ENCODE data around the gene CRAT.
"Not testable (repeated sequence)": the region's sequence is repeated elsewhere in the genome, so short reads cannot be mapped to it uniquely, and the experiment has no call there.

CRAT gene

DNA sequence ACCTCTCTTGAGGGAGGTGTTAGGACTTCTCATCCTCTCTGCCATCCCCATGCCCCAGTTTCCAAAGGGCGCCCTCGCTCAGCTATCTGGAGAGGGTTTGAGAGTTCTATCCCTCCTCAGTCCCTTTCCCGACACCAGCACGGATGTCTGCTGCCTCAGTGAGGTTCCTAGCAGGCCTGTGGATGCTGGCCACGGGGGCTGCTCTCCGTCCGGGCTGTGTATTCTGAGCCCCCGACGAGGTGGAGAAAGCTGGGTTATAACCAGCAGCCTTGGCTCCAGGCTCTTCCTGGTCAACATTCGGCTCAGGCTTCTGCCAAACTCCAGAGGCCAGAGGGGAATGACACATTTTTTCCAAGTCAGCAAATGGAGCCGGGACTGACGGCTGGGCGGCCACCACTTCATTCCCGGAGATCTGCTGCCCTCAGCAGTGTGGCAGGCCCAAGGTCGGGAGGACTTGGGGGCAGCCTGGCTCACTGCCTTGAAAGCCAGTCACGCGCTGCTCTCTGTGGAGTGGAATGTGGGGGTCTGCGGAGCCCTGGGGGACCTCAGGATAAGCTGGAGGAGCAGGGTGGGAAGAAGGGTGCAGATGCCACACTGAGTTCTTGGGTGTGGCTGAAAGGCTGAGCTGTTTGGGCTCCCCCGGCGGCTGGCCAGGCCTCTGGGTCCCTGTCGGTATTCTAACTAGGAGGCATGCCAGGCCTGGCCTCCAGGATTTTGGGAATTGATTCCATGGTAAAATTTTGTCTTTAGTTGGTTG lies 28.1 kb upstream of the CRAT start:
- DNase-seq (ENCODE audit: low spot score), result peak; percentile 82

DNA sequence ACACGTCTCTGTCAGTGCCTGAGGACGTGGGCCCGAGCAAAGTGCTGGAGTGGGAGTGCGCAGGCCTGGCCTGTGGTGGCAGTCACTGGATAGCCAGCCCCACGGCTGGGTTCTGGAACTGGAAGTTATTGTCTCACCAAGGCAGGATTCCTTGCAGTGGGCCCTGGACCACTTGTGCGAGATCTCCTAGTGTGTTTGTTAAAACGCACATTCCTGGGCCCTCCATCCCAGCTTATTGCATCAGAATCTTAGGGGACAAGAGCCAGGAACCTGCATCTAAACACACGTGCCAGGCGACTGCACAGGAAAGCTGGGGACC lies 27.5 kb upstream of the CRAT start:
- no peak for DNase-seq (ENCODE audit: low spot score)

DNA sequence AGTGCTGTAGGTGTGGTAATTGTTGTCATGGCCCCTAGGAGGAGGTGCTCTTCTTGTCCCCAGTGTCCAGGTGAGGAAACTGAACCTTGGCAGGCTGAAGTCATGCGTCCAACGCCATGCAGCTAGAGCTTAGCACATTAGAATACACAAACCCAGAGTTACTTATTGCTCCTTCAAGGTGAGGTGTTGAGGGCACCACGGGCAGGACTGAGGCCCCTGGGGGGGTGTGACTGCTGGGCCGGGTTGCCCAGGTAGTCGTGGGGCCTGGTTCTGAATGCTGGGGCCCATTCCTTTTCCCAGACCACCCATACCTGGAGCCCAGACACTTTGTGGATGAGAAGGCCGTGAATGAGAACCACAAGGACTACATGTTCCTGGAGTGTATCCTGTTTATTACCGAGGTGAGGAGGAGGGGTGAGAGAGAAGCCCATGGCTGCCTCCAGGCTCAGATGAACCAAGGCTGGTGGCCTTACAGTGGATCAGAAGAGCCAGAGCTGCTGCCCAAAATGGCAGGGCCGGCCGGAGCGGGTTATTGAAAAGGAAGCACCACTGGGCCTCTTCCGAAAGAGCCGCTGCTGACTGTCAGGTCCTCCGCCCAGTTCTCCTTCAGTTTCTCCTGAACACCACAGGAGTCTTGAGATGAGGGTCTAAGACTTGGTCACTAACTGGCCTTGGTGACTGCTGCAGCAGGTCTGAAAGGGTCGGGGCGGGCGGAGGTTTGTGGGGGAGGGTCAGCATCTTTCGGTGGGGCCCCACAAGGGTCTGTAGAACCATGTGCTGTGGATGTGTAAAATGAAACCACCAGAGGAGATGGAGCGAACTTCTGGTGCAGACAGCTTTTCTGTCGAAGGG lies 26.9 kb upstream of the CRAT start:
- DNase-seq (ENCODE audit: low spot score), result no peak

DNA sequence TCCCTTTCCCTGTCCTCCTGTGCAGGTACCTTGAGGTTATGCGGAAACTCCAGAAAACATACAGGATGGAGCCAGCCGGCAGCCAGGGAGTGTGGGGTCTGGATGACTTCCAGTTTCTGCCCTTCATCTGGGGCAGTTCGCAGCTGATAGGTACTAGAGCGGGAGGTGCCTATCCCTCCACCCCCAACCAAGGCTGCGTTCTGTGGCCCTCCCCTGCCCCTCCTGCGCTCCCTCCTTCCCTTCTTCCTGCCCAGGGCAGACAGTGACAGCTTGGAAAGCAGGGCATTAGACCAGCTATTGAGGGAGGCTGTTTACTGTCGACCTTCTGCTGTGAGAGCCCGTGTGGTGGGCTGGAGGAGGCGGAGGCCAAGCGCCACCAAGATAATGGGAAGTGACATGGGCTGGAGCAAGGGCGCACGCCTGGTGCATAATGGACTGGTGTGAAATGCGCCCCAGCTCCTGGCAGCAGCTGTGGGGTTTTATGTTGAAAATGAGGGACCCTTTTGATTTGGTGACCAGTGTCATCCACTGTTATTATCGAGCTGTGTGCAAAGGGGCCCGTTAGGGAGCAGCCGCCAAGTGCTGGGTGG lies 25.9 kb upstream of the CRAT start:
- no peak for DNase-seq (ENCODE audit: low spot score)

DNA sequence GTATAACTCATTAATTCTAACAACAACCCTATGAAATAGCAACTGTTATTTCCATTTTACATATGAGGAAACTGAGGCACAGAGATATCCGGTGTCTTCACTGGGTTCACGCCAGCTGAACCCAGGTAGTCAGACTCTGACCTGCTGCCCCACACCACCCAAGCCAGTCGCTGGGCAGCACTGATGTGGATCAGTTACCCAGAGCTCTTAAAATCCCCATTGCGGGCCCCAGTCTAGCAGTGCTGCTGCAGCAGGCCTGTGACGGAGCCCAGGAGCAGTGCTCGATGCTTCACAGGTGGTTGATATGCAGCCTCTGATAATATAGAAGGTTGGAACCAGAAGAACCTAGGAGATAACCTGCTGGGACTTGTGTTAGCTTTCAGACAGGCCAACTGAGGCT lies 24.9 kb upstream of the CRAT start:
- DNase-seq (ENCODE audit: low spot score), result no peak

DNA sequence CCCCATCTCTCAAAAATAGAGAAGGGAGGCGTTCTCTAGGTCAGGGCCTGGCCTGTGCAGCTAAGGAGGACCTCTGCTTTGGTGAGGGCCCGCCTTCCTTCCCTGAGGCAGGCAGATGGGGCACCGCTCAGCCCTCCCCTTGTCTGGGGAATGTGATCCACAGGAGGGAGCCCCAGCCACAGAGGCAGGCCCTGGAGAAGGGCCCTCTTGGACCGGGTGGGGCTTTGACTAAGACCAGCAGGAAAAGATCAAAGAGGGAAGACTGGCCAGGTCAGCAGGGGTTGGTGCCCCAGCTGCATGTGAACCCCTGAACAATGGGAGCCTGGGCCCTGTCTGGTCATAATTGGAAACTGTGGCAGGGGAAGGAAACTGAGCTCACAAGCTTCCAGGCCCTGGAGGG lies 22.5 kb upstream of the CRAT start:
- no peak for DNase-seq (ENCODE audit: low spot score)

DNA sequence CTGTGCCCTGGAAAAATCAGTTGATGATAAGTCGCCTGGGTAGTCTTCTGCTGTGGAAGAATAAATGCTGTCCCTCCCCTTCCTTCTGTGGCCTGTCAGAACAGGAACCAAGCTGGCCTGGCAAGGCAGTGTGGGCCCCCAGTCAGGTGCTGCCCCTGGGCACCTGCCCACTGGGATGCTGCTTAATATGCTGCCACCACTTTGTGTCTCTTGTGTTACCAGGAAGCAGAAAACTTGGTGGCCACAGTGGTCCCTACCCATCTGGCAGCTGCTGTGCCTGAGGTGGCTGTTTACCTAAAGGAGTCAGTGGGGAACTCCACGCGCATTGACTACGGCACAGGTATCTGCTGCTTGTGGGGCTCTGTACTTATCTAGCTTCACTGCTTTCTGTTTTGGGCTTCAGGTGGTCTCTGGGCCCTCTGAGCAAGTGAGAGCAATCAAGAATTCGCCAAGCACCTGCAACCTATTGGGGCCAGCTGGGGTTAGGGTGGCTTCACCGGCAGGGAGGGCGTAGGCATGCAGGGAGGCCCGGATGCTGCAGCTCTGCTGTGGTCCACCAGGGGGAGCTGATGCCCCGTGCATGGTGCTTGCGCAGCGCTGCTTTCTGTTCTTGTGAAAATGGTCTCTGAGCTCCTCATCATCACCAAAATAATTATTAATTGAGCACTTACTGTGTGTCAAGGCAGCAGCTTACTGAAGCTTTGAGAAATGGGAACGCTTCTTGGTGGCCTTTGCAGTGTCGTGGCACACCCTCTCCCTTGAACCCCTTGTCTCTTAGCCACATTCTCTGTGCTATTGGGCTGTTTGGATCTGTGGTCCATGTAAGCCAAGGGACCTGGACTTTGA lies 20.9 kb upstream of the CRAT start:
- DNase-seq (ENCODE audit: low spot score), result peak; percentile 86

DNA sequence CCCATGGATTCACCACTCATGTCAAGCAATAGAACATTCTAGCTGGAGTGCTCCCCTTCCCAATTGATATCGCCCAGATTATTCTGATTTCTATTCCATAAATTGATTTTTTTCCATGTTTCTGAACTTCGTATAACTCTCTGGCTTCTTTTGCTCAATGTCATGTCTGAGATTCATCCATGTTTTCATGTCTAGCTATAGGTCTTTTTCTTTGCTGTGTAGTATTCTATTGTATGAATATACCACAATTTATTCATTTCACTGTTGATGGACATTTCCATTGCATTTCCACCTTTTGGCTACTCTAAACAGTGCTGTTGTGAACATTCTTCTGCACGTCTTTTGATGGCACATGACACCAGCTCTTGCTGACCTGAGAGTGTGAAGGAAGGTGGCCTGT lies 20.2 kb upstream of the CRAT start:
- DNase-seq (ENCODE audit: low spot score), result no peak

DNA sequence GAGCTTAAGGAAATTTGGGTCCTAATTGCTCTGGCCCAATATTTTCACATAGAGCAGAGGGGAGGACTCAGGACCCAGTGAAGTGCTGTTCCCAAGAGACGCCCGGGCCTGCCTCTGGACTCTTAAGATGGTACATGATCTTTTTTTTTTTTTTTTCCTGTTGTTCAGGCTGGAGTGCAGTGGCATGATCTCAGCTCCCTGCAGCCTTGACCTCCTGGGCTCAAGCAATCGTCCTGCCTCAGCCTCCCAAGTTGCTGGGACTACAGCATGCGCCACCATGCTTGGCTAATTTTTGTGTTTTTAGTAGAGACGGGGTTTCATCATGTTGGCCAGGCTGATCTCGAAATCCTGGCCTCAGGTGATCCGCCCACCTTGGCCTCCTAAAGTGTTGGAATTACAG lies 19.7 kb upstream of the CRAT start:
- DNase-seq (ENCODE audit: low spot score), result not testable (repeated sequence)

DNA sequence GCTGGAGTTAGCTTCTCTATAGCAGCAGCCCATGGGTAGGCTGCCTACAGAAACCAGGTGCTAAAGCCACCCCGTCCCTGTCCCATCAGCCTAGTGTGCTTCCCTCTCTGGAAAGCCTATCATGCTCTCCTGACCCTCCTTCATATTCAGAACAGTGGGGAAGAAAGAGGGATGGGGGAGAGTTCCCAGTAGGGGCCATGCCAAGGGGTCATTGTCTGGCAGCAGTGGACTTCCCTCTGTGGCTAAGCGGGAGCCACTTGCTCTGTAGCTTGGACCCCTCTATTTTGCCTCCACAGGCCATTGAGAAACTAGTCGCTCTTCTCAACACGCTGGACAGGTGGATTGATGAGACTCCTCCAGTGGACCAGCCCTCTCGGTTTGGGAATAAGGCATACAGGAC lies 18.1 kb upstream of the CRAT start:
- no peak for DNase-seq (ENCODE audit: low spot score)

DNA sequence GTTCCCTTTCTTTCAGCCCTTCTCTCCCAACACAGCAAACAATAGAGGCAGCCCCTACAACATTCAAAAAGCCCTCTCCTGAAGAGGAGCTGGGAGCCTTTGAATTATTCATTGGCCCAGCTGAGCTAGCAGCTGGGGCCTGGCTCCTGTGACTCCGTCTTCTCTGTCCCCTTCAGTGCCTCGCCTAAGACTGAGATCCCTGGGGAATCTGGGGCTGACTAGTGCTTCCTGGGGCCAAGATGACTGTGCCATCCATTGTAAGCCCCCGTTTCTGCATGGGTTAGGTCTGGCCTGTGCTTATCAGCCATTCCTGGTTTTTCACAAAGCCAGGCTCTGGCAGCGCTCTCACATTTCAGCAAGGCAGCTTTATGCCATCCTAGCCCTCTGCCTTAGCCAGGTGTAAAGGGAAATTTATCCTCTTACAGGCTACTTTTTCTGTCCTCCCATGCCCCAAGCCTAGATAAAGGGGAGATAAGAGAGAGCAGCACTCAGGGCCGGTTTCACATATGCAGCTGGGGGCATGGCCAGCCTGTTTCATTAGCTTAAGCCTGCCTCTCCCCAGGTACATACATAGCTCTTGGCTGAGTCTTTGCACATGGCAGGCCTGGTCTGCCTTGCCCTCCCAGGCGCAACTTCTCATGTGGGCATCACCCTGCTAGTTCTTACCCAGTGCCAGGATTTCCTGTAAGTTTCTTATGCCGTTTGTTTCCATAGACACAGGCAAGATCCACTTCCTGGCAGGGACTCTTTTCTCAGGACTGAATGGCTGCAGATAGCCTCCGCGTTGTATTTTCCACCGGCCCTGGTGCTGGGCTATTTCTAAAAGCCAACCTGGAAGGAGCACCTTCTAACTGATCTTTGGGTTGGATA lies 16.4 kb upstream of the CRAT start:
- DNase-seq (ENCODE audit: low spot score), result no peak

DNA sequence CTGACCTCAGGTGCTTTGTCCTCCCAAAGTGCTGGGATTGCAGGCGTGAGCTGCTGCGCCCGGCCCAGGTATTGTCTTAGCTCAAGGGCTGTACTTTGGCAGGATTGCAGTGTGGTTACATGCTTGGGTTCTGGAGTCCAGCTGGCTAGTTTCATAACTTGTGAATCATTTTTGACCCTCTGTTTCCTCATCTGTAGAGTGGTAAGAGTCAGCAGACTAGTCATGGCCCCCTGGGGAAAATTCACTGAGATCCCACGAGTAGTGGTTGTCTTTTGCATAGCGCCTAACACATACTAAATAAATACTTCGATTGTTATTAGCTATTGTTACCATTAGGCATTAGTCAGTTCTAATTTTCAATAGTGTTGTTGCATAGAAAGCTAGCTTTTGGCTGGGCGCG lies 14.9 kb upstream of the CRAT start:
- DNase-seq (ENCODE audit: low spot score), result peak; percentile 58

DNA sequence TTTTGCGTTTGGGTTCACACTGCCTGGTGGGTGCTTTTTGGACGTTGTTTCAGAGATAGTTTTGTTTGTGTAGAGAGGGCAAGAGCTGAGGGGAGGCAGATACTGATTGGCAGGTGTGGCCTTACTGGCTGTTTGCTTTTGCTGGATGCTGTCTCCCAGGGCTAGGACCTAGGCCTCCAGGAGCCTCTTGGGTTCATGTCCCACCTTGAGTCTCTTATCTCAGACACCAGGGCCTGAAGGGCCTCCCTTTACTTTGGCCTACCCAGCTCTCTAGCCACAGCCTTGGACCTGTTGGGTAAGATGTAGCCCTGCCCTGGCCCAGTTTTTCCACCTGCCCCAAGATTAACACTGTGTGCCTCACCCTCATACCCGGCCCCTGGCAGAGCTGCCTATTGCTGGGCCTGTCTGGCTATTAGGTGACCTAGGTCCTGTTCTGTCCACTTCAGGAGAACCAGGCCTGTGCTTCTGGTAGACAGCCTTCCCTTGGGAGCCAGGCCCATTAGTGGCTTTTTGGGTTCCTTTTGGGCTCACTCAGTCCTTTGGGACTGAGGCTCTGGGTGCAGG lies 14.0 kb upstream of the CRAT start:
- no peak for DNase-seq (ENCODE audit: low spot score)

DNA sequence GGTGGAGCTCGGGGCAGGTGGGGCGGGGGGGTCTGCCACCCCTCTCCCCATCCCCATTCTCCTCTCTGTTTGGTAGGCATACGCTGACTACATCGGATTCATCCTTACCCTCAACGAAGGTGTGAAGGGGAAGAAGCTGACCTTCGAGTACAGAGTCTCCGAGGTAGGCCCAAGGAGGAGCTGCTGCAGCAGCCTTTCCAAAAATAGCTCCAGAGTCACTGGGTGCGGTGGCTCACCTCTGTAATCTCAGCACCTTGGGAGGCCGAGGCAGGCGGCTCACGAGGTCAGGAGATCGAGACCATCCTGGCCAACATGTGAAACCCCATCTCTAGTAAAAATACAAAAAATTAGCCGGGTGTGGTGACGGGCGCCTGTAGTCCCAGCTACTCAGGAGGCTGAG lies 12.4 kb upstream of the CRAT start:
- not testable (repeated sequence) for DNase-seq (ENCODE audit: low spot score)

DNA sequence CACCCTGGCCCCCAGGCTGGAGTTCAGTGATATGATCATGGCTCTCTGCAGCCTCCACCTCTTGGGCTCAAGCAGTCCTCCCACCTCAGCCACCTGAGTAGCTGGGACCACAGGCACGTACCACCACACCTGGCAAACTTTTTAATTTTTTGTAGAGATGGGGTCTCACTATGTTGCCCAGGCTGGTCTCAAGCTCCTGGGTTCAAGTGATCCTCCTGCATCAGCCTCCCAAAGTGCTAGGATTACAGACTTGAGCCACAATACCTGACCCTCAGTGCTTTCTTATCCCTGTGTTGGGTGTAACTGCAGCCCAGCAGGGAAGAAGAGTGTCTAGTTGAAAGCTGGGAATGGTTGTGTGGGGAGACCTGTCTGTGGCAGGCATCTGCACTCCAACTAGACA lies 11.5 kb upstream of the CRAT start:
- DNase-seq (ENCODE audit: low spot score), result no peak

DNA sequence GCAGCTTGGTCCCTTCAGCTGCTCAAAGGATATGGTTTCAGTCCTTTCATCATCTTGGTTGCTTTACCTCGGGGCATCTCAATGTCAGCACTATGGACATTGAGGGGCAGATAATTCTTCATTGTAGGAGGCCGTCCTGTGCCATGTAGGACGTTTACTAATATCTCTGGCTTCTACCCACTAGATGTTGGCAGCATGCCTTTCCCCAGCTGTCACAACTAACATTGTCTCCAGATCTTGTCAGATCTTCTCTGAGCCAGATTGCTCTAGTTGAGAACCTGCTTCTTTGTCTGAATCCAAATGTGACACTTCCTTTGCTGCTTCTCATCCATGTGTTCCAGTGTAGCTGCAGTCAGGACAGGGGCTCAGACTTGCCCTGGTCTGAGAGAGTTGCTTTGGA lies 10.9 kb upstream of the CRAT start:
- DNase-seq (ENCODE audit: low spot score), result peak; percentile 50

DNA sequence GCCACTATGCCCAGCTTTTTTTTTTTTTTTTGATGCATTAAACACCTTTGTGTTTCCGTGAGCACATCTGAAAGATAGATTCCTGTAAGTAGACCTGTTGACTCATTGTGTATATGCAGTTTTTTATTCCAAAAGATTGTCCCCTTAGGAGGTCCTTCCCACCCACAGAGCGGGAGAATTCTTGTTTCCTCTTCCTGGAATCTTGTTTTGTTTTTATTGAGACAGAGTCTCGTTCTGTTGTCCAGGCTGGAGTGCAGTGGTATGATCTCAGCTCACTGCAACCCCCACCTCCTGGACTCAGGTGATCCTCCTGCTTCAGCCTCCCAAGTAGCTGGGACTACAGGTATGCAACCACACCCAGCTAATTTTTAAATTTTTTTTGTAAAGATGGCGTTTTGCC lies 8.2 kb upstream of the CRAT start:
- no peak for DNase-seq (ENCODE audit: low spot score)

DNA sequence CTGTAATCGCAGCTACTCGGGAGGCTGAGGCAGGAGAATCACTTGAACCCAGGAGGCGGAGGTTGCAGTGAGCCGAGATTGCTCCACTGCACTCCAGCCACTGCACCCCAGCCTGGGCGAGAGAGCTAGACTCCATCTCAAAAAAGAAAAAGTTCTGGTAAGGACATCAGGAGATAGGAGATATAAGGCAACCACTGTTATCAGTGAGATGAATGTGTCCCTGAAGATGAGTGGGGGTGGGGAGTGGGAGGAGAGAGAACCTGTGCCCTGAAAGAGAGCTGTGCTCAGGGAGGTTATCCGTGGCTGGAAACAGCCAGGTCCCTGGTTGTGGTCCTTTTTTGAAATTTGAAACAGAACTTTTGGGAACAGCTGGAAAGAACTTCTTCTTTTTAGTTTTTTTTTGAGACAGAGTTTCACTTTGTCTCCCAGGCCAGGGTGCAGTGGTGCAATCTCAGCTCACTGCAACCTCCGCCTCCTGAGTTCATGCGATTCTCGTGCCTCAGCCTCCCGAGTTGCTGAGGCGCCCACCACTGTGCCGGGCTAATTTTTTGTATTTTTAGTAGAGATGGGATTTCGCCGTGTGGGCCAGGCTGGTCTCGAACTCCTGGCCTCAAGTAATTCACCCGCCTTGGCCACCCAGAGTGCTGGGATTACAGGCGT lies 3.2 kb upstream of the CRAT start:
- DNase-seq (ENCODE audit: low spot score), result no peak

DNA sequence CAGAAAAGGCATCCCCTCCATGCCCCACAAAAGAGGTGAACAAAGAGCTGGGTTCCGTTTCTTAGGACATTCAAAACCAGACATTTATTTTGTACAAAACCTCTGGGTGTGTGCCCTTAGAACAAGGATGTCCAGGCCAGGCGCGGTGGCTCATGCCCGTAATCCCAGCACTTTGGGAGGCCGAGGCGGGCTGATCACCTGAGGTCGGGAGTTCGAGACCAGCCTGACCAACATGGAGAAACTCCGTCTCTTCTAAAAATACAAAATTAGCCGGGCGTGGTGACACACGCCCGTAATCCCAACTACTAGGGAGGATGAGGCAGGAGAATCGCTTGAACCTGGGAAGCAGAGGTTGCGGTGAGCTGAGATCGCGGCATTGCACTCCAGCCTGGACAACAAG lies 1.9 kb upstream of the CRAT start:
- DNase-seq (ENCODE audit: low spot score), result not testable (repeated sequence)

DNA sequence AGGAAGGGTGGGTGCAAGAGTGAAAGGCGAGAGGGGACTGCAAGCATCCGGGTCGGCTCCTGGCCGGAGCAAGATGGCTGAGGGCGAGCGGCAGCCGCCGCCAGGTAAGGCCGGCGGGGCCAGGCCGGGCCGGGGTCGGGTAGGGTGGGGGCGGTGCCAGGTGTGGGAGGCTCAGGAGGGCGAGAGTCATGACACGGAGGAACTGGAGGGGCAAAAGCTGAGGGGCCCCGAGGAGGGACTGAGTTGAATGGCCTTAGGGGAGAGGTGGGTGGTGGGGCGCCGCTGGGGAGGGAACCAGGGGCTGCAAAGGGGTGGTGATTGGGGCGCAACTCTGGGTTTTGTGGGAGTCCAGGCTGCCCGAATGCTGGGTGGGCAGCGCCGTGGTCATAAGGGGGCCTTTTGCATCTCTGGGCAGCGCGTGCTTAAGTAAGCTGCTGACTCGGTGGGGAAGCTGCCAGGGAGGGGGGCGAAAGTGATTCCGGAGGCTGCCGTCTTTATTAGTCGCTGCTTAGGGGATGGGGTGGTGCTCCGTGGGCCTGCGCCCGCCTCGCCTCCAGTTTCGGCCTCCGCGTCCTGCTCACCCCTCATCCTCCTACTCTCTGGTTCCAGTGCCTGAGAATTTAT lies 1.0 kb upstream of the CRAT start:
- peak; percentile 41 for DNase-seq (ENCODE audit: low spot score)
